ENCODE results near the gene BCL3. TPM values are rescaled to one million over a fixed set of nuclear protein-coding genes. Genes with fewer than 3 reads are reported as not detected.
"Not testable (repeated sequence)": the region's sequence is repeated elsewhere in the genome, so short reads cannot be mapped to it uniquely, and the experiment has no call there.

The BCL3 gene
- total and polyA plus RNA-seq, 10 of the 15 experiments (the other 5 are each of a cell fraction or from before 2014, with no cell fraction given) = 0.55 to 22.7 (median 3.6) TPM

DNA sequence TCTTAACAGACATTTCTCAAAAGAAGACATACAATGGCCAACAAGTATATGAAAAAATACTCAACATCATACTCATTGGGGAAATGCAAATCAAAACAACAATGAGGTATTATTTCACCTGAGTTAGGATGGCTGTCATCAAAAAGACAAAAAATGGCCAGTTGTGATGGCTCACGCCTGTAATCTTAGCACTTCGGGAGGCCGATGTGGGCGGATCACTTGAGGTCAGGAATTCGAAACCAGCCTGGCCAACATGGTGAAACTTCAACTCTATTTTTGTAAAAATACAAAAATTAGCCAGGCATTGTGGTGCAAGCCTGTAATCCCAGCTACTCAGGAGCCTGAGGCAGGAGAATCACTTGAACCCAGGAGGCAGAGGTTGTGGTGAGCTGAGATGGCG lies 27.6 kb upstream of the BCL3 start (continued):
- TF ChIP-seq, protein P1, sequence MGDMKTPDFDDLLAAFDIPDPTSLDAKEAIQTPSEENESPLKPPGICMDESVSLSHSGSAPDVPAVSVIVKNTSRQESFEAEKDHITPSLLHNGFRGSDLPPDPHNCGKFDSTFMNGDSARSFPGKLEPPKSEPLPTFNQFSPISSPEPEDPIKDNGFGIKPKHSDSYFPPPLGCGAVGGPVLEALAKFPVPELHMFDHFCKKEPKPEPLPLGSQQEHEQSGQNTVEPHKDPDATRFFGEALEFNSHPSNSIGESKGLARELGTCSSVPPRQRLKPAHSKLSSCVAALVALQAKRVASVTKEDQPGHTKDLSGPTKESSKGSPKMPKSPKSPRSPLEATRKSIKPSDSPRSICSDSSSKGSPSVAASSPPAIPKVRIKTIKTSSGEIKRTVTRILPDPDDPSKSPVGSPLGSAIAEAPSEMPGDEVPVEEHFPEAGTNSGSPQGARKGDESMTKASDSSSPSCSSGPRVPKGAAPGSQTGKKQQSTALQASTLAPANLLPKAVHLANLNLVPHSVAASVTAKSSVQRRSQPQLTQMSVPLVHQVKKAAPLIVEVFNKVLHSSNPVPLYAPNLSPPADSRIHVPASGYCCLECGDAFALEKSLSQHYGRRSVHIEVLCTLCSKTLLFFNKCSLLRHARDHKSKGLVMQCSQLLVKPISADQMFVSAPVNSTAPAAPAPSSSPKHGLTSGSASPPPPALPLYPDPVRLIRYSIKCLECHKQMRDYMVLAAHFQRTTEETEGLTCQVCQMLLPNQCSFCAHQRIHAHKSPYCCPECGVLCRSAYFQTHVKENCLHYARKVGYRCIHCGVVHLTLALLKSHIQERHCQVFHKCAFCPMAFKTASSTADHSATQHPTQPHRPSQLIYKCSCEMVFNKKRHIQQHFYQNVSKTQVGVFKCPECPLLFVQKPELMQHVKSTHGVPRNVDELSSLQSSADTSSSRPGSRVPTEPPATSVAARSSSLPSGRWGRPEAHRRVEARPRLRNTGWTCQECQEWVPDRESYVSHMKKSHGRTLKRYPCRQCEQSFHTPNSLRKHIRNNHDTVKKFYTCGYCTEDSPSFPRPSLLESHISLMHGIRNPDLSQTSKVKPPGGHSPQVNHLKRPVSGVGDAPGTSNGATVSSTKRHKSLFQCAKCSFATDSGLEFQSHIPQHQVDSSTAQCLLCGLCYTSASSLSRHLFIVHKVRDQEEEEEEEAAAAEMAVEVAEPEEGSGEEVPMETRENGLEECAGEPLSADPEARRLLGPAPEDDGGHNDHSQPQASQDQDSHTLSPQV (IDR thresholded peaks at IDR 0.05) = no peak
- TF ChIP-seq, protein P2, sequence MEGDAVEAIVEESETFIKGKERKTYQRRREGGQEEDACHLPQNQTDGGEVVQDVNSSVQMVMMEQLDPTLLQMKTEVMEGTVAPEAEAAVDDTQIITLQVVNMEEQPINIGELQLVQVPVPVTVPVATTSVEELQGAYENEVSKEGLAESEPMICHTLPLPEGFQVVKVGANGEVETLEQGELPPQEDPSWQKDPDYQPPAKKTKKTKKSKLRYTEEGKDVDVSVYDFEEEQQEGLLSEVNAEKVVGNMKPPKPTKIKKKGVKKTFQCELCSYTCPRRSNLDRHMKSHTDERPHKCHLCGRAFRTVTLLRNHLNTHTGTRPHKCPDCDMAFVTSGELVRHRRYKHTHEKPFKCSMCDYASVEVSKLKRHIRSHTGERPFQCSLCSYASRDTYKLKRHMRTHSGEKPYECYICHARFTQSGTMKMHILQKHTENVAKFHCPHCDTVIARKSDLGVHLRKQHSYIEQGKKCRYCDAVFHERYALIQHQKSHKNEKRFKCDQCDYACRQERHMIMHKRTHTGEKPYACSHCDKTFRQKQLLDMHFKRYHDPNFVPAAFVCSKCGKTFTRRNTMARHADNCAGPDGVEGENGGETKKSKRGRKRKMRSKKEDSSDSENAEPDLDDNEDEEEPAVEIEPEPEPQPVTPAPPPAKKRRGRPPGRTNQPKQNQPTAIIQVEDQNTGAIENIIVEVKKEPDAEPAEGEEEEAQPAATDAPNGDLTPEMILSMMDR (IDR thresholded peaks at IDR 0.05 in 2 of 3, conservative IDR thresholded peaks at IDR 0.05 in 1 of 3; ENCODE audit: control insufficient read depth in 2 of 3, extremely low read depth in 1 of 3, insufficient read depth in 1 of 3, low read depth in 3 of 3, low read length in 3 of 3) = no peak
- TF ChIP-seq CEBPB (IDR thresholded peaks at IDR 0.05; ENCODE audit: borderline replicate concordance in 1 of 2, low read depth in 2 of 2, low read length in 2 of 2) = no peak
- TF ChIP-seq RELA (IDR thresholded peaks at IDR 0.05; ENCODE audit: borderline replicate concordance, partially characterized antibody) = no peak
- TF ChIP-seq, protein P3, sequence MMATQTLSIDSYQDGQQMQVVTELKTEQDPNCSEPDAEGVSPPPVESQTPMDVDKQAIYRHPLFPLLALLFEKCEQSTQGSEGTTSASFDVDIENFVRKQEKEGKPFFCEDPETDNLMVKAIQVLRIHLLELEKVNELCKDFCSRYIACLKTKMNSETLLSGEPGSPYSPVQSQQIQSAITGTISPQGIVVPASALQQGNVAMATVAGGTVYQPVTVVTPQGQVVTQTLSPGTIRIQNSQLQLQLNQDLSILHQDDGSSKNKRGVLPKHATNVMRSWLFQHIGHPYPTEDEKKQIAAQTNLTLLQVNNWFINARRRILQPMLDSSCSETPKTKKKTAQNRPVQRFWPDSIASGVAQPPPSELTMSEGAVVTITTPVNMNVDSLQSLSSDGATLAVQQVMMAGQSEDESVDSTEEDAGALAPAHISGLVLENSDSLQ (IDR thresholded peaks at IDR 0.05) = 0 out of 2 replicates have a peak, but pooled peaks have one; percentile 17
- peak in 1 of 2 experiments; percentile 29; a peak in 1 of 4 replicates for TF ChIP-seq IKZF2 (IDR thresholded peaks at IDR 0.05)

DNA sequence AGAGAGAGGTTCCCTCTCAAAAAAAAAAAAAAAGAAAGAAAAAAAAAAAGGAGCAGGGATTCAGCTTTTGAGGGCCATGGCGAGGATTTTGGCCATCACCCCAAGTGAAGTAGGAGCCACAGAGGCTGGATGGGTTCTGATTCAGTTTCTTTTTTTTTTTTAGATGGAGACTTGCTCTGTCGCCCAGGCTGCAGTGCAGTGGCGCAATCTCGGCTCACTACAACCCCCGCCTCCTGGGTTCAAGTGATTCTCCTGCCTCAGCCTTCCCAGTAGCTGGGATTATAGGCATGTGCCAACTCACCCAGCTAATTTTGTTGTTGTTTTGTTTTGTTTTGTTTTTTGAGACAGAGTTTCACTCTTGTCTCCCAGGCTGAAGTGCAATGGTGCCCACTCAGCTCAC lies 27.1 kb upstream of the BCL3 start:
- DNase-seq (ENCODE audit: low read depth, low spot score); H3K4me3 ChIP-seq; ATAC-seq; H4K20me1 ChIP-seq (ENCODE audit: control insufficient read depth, insufficient read depth); H2AFZ ChIP-seq (ENCODE audit: control insufficient read depth, low read depth, low read length); FAIRE-seq; H3K9me3 ChIP-seq (replicated peaks; ENCODE audit: control insufficient read depth, insufficient read depth, low read length); BruUV-seq (replicated peaks); H3K36me3 ChIP-seq (ENCODE audit: control insufficient read depth in 2 of 2, insufficient read depth in 2 of 2, low read length in 1 of 2); H3K27me3 ChIP-seq (replicated peaks in 1 of 2; ENCODE audit: control insufficient read depth in 2 of 2, insufficient read depth in 2 of 2, low read length in 1 of 2); H3K79me2 ChIP-seq (ENCODE audit: control insufficient read depth, insufficient read depth, low read length); intact Hi-C loops (cut with micrococcal nuclease; ENCODE audit: unreplicated experiment); H3K9ac ChIP-seq (ENCODE audit: control insufficient read depth, insufficient read depth, low read length): not testable (repeated sequence)
- POLR2A ChIA-PET = interaction anchor here (0.6 to 3.8 kb wide), 6 partner anchors 15 to 48 kb away, joined by 3 to 13 read pairs (median 5); no protein-coding TSS in a partner anchor
- in situ Hi-C loops (cut with MboI) = loop anchor here (5.0 kb wide), 1 partner anchor 51 kb away; no protein-coding TSS in a partner anchor
- 77% methylated on average over 5 of the region's 5 CpGs for WGBS (ENCODE audit: insufficient coverage, insufficient replicate concordance, low lambda C conversion rate, missing lambda C conversion rate)
- H3K27ac ChIP-seq (ENCODE audit: control insufficient read depth, insufficient read depth) = peak overlapping the region; percentile 64; the same call in 1 of the 2 replicates
- peak overlapping the region; percentile 49; the same call in 1 of the 2 replicates for H3K4me2 ChIP-seq (ENCODE audit: control insufficient read depth, insufficient read depth)
- RAD21 ChIA-PET (ENCODE audit: unreplicated experiment) = interaction anchor here (0.6 to 7.8 kb wide), 10 partner anchors 9 to 77 kb away, joined by 3 to 302 read pairs (median 13); partner anchors contain the start of gene BCL3
- SMC1A ChIA-PET (ENCODE audit: uncharacterized antibody, unreplicated experiment) = interaction anchor here (0.7 to 8.7 kb wide), 9 partner anchors 15 to 311 kb away, joined by 3 to 328 read pairs (median 4); partner anchors contain the start of gene BCL3
- CTCF ChIA-PET = interaction anchor here (0.5 to 16.8 kb wide), 8 partner anchors 15 to 1016 kb away, joined by 3 to 513 read pairs (median 41); partner anchors contain the start of gene BCL3
- peaks cover 51% of the 10 kb centered on the region for H3K4me1 ChIP-seq (ENCODE audit: control insufficient read depth, insufficient read depth, low read length)
